Measurements from ENCODE around the gene MPPE1. TPM values are rescaled to one million over a fixed set of nuclear protein-coding genes. Genes with fewer than 3 reads are reported as not detected.

The MPPE1 gene, protein sequence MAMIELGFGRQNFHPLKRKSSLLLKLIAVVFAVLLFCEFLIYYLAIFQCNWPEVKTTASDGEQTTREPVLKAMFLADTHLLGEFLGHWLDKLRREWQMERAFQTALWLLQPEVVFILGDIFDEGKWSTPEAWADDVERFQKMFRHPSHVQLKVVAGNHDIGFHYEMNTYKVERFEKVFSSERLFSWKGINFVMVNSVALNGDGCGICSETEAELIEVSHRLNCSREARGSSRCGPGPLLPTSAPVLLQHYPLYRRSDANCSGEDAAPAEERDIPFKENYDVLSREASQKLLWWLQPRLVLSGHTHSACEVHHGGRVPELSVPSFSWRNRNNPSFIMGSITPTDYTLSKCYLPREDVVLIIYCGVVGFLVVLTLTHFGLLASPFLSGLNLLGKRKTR
- total RNA-seq, result 10 to 100 TPM; 19.5 to 33.8 (median 21.4) TPM

DNA sequence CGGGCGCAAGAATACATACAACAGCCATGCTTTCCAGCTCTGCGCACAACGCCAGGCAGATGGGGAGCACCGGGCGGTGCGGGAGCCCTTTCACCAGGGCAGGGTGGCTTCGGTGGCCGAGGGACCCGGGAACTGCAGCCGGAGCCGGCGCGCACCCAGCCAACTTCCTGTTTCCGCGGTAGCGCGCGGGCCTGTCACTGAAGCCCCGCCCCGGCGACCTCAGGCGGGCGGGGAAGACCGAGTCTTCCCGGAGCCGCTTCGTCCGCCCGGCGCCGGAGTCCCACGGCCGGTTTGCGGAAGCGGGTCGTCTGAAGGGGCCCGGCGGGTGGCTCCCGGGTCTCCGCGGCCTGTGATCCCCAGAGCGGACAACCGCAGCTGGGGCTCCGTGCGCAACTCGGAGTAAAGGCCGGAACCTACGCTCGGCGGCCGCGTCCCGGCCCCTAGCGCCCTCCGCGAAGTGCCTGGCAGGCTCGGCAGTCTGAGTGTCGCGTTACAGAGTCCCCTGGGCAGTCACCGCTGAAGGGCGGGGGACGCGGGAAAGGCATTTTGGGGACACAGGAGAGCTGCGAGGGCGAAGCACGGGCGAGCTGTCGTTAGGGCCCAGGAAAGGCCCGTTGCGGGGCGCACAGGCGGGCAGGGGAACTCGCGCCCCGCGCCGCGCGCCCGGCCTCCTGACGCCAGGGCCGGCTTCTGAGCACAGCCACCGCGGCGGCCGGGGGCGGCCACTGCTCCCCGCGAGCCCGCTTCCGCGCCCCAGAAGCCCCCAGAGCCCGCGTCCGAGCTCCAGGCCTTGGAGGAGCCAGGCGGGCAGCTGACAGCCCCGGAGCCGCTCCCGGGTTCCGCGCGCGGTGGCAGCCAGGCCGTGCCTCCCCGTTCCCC lies at the start of gene MPPE1:
MPPE1 (minus strand) TSS at position 136 of the 879 bp plus-strand sequence. CDS start 11,053 bp downstream, outside the sequence.
- H3K27me3 ChIP-seq, result no peaks in the 10 kb centered on the region
- TF ChIP-seq EP300 (IDR thresholded peaks at IDR 0.05) (no peak), POLR2A (IDR thresholded peaks at IDR 0.05) (peak; percentile 90 to 94), POLR2AphosphoS5 (IDR thresholded peaks at IDR 0.05) (peak; percentile 94)
- TF ChIP-seq, protein P1, sequence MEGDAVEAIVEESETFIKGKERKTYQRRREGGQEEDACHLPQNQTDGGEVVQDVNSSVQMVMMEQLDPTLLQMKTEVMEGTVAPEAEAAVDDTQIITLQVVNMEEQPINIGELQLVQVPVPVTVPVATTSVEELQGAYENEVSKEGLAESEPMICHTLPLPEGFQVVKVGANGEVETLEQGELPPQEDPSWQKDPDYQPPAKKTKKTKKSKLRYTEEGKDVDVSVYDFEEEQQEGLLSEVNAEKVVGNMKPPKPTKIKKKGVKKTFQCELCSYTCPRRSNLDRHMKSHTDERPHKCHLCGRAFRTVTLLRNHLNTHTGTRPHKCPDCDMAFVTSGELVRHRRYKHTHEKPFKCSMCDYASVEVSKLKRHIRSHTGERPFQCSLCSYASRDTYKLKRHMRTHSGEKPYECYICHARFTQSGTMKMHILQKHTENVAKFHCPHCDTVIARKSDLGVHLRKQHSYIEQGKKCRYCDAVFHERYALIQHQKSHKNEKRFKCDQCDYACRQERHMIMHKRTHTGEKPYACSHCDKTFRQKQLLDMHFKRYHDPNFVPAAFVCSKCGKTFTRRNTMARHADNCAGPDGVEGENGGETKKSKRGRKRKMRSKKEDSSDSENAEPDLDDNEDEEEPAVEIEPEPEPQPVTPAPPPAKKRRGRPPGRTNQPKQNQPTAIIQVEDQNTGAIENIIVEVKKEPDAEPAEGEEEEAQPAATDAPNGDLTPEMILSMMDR (IDR thresholded peaks at IDR 0.05), result peak in 2 of 4 experiments; percentile 14 to 25
- peak; percentile 95 for ATAC-seq
- H3K36me3 ChIP-seq, result peaks cover 0 to 16% of the 10 kb centered on the region in 2 donors
- peak within 1 kb of the TSS; percentile 88 to 100 (median 96) for H3K27ac ChIP-seq
- H3K4me1 ChIP-seq, result peaks cover 8 to 23% (median 9%) of the 10 kb centered on the region in 3 donors
- 0% methylated on average over 10 of the region's 106 CpGs; no CpG with 5 or more reads in 1 of the 2 donors for WGBS, 2 donors (ENCODE audit: low coverage in 1 of 2)
- H3K9me3 ChIP-seq, result no peaks in the 10 kb centered on the region
- peak within 1 kb of the TSS; percentile 65 to 93 for H3K4me3 ChIP-seq

DNA sequence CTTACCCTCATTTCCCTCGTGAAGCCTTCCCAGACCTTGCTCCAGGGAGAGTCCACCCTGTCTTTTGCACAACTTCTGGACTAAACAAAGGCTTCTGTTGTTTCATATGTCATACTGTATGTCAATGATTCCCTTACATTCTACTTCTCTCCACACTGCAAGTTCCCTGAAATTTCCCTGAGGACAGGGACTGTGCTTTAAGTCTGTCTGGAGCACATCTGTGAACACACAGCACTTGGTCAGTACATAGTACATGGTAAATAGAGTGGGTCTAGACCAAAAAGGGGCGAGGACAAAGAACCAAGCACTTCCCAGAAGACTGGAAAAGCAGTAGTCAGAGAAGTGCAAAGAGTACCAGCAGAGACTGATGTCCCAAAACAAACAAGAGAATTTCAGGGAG lies 49.5 kb upstream of the MPPE1 start:
- Histone ChIP-seq H3K4me3 (no peak overlapping the region), H3K27me3 (no peaks in the 10 kb centered on the region), H3K36me3 (no peaks in the 10 kb centered on the region), H3K4me1 (peaks cover 0 to 6% (median 0%) of the 10 kb centered on the region in 3 donors), H3K9me3 (peaks cover 0 to 16% (median 0%) of the 10 kb centered on the region in 3 donors), H3K27ac (no peak overlapping the region)
- ATAC-seq, result no peak
- WGBS, 2 donors (ENCODE audit: low coverage in 1 of 2), result 94% methylated on average over 2 of the region's 2 CpGs; no CpG with 5 or more reads in 1 of the 2 donors
- TF ChIP-seq POLR2A (IDR thresholded peaks at IDR 0.05), result no peak
- TF ChIP-seq, protein P1 (IDR thresholded peaks at IDR 0.05), result no peak
- TF ChIP-seq EP300 (IDR thresholded peaks at IDR 0.05), result no peak
- no peak for TF ChIP-seq POLR2AphosphoS5 (IDR thresholded peaks at IDR 0.05)

DNA sequence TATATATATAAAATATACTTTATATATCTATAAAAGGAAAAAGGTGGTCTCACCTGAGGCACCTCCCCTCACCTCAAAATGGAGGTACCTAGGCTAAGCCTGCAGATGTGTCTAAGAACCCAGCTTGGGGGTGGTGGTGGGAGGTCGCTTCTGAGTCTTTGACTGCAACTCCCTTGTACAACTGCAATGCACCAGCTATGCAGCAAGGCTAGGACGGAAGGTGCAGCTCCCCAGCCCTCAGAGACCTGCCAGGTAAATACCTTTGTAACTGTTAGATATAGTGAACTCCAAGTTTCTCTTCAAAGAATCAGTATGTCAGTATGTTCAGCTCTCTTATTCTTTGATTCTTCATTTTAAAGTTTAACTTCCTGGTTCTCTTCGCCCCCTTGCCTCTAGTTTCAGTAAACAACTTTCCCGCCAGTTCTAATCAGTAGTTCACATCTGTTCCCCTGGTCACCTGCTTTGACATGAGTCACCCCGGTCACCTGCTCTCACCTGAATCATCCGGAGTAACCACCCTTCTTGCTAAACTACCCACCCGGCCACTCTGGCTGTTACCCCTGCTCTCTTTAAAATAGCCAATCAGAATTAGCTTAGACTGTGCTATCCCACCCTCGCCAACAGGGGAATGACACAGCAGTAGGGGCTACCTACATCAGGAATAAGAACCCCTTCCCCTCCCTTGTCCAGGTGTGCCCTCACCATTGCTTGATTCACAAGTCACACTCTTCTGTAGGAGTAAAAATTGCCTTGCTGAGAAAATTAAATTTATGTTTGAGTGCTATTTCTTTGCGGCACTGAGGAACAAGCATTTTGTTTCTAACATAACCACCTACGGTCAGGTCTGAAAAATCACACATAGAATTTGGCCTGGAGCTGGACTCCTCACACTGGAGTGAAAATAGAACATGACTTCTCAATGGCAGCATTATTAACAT lies 48.5 kb upstream of the MPPE1 start:
- H3K9me3 ChIP-seq, result peaks cover 0 to 16% (median 0%) of the 10 kb centered on the region in 3 donors
- no peak for TF ChIP-seq POLR2AphosphoS5 (IDR thresholded peaks at IDR 0.05)
- no peak for TF ChIP-seq POLR2A (IDR thresholded peaks at IDR 0.05)
- TF ChIP-seq, protein P1 (IDR thresholded peaks at IDR 0.05), result no peak
- TF ChIP-seq EP300 (IDR thresholded peaks at IDR 0.05), result no peak
- H3K27me3 ChIP-seq, result no peaks in the 10 kb centered on the region
- no peak overlapping the region for H3K4me3 ChIP-seq
- WGBS, 2 donors (ENCODE audit: low coverage in 1 of 2), result 91 to 93% methylated on average over 5 to 8 of the region's 10 CpGs
- ATAC-seq, result no peak
- no peak overlapping the region for H3K27ac ChIP-seq
- no peaks in the 10 kb centered on the region for H3K36me3 ChIP-seq
- peaks cover 0 to under 1% (median 0%) of the 10 kb centered on the region in 3 donors for H3K4me1 ChIP-seq

DNA sequence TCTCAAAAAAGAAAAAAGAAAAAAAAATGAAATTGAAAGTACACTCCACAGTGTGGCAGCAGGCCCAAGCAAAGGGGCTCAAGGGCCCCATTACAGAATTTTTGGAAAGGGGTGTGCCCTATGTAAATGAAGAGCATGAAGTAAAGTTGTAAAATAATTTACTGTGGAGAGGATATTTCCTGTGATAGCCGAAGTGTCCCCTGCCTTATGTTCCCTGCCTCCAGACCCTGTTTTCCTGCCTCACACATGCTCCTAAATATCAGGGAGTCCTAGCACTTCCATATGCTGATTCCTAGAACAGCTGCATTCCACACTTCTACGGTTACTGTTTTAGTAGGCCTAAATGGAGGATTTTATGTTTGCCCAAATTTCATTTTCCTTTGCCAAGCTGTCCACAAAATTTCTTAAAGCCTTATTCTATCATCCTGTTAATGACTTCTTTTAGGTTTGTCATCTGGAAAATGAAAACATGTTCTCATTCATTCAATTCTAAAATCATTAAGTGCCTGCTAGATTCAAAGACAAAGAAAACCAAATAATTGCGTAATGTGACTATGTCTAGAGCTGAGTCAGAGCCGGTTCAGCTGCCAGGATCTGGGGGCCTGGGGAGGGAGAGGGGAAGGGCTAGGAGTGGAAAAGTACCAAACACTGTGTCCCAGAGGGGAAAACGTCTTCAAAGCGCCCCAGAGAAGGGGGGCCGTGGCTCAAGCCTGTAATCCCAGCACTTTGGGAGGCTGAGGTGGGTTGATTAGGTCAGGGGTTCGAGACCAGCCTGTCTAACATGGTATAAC lies 47.3 kb upstream of the MPPE1 start:
- Histone ChIP-seq H3K36me3 (no peaks in the 10 kb centered on the region), H3K27me3 (no peaks in the 10 kb centered on the region), H3K27ac (peak overlapping the region; percentile 32 to 83 (median 56)), H3K9me3 (peaks cover 0 to 16% (median 0%) of the 10 kb centered on the region in 3 donors), H3K4me3 (no peak overlapping the region), H3K4me1 (peaks cover 0 to 5% (median 0%) of the 10 kb centered on the region in 3 donors)
- TF ChIP-seq, protein P1 (IDR thresholded peaks at IDR 0.05), result no peak
- peak; percentile 57 for TF ChIP-seq POLR2AphosphoS5 (IDR thresholded peaks at IDR 0.05)
- TF ChIP-seq POLR2A (IDR thresholded peaks at IDR 0.05), result no peak
- TF ChIP-seq EP300 (IDR thresholded peaks at IDR 0.05), result no peak
- ATAC-seq, result peak; percentile 62
- 36 to 39% methylated on average over 7 to 8 of the region's 8 CpGs for WGBS, 2 donors (ENCODE audit: low coverage in 1 of 2)

Measured in gastroesophageal sphincter (tissue), 4 donors.